ENCODE results near the gene DCAF5. TPM values are rescaled to one million over a fixed set of nuclear protein-coding genes. Genes with fewer than 3 reads are reported as not detected.

DCAF5 gene
- total RNA-seq, 1 donor, result 38.7 TPM

- Histone ChIP-seq H3K4me2 (ENCODE audit: insufficient read depth, low read length) (no peak overlapping the region), H3K9me3 (ENCODE audit: low read depth, low read length) (no peaks in the 10 kb centered on the region), H3K79me2 (ENCODE audit: insufficient read depth, low read length) (peaks cover 7% of the 10 kb centered on the region), H3K27me3 (ENCODE audit: insufficient read depth, low read length) (no peaks in the 10 kb centered on the region), H3K4me3 (ENCODE audit: insufficient read depth, low read length) (no peak overlapping the region), H3K4me1 (ENCODE audit: insufficient read depth, low read length) (peaks cover 49% of the 10 kb centered on the region), H2AFZ (ENCODE audit: low read length) (no peak overlapping the region), H4K20me1 (ENCODE audit: insufficient read depth, low read length) (peaks cover 9% of the 10 kb centered on the region), H3K27ac (ENCODE audit: low read depth, low read length) (no peak overlapping the region), H3K36me3 (ENCODE audit: insufficient read depth, low read length) (peaks cover 26% of the 10 kb centered on the region)
- DNase-seq (ENCODE audit: insufficient read length, low spot score, missing footprints), result no peak
- no peak for TF ChIP-seq CTCF (IDR thresholded peaks at IDR 0.05; ENCODE audit: extremely low read depth, low read depth, low read length)
These were observed 61.2 kb downstream of the DCAF5 start for GRCh38 chr14:69091695-69092094.

GRCh38 chr14:69091006-69091405 is 61.9 kb downstream of the DCAF5 start:
- peaks cover 26% of the 10 kb centered on the region for H3K36me3 ChIP-seq (ENCODE audit: insufficient read depth, low read length)
- H3K79me2 ChIP-seq (ENCODE audit: insufficient read depth, low read length), result peaks cover 6% of the 10 kb centered on the region
- H3K4me1 ChIP-seq (ENCODE audit: insufficient read depth, low read length), result peaks cover 48% of the 10 kb centered on the region
- no peak overlapping the region for H3K27ac ChIP-seq (ENCODE audit: low read depth, low read length)
- no peaks in the 10 kb centered on the region for H3K9me3 ChIP-seq (ENCODE audit: low read depth, low read length)
- H2AFZ ChIP-seq (ENCODE audit: low read length), result no peak overlapping the region
- no peaks in the 10 kb centered on the region for H3K27me3 ChIP-seq (ENCODE audit: insufficient read depth, low read length)
- peaks cover 9% of the 10 kb centered on the region for H4K20me1 ChIP-seq (ENCODE audit: insufficient read depth, low read length)
- TF ChIP-seq CTCF (IDR thresholded peaks at IDR 0.05; ENCODE audit: extremely low read depth, low read depth, low read length), result no peak
- no peak overlapping the region for H3K4me2 ChIP-seq (ENCODE audit: insufficient read depth, low read length)
- no peak for DNase-seq (ENCODE audit: insufficient read length, low spot score, missing footprints)
- H3K4me3 ChIP-seq (ENCODE audit: insufficient read depth, low read length), result no peak overlapping the region

- H3K36me3 ChIP-seq (ENCODE audit: insufficient read depth, low read length), result peaks cover 29% of the 10 kb centered on the region
- no peak for DNase-seq (ENCODE audit: insufficient read length, low spot score, missing footprints)
- no peaks in the 10 kb centered on the region for H3K9me3 ChIP-seq (ENCODE audit: low read depth, low read length)
- H4K20me1 ChIP-seq (ENCODE audit: insufficient read depth, low read length), result peaks cover 9% of the 10 kb centered on the region
- no peaks in the 10 kb centered on the region for H3K27me3 ChIP-seq (ENCODE audit: insufficient read depth, low read length)
- H3K4me1 ChIP-seq (ENCODE audit: insufficient read depth, low read length), result peaks cover 48% of the 10 kb centered on the region
- no peak overlapping the region for H3K4me3 ChIP-seq (ENCODE audit: insufficient read depth, low read length)
- peaks cover 8% of the 10 kb centered on the region for H3K79me2 ChIP-seq (ENCODE audit: insufficient read depth, low read length)
- TF ChIP-seq CTCF (IDR thresholded peaks at IDR 0.05; ENCODE audit: extremely low read depth, low read depth, low read length), result peak; percentile 71
- H3K27ac ChIP-seq (ENCODE audit: low read depth, low read length), result peak overlapping the region; percentile 79
- H2AFZ ChIP-seq (ENCODE audit: low read length), result no peak overlapping the region
- no peak overlapping the region for H3K4me2 ChIP-seq (ENCODE audit: insufficient read depth, low read length)
These were observed 62.6 kb downstream of the DCAF5 start for GRCh38 chr14:69090187-69090789.

DNA sequence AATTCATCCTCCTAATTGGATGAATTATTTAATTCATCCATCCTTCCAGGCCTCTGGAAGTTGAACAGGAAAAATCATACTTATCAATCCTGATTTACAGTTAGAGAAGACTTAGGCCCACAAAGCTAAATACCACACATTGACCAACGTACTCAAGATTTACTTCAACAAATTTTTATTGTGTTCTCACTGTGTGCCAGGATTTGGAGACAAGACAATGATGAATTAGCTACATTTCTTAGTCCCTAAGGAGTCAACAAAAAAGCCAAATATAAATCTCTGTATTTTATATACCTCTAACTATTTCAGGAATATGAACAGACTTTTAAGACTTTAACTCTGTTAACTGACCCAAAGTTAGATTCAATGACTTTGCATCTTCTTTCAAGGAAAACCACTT is 63.9 kb downstream of the DCAF5 start:
- H3K4me1 ChIP-seq (ENCODE audit: insufficient read depth, low read length), result peaks cover 36% of the 10 kb centered on the region

More for the DNA sequence above, 63.9 kb downstream of the DCAF5 start:
- H3K27me3 ChIP-seq (ENCODE audit: insufficient read depth, low read length), result no peaks in the 10 kb centered on the region
- no peak overlapping the region for H3K4me3 ChIP-seq (ENCODE audit: insufficient read depth, low read length)
- TF ChIP-seq CTCF (IDR thresholded peaks at IDR 0.05; ENCODE audit: extremely low read depth, low read depth, low read length), result no peak
- H4K20me1 ChIP-seq (ENCODE audit: insufficient read depth, low read length), result peaks cover 5% of the 10 kb centered on the region
- DNase-seq (ENCODE audit: insufficient read length, low spot score, missing footprints), result no peak
- H3K79me2 ChIP-seq (ENCODE audit: insufficient read depth, low read length), result peaks cover 8% of the 10 kb centered on the region
- H3K4me2 ChIP-seq (ENCODE audit: insufficient read depth, low read length), result no peak overlapping the region
- no peak overlapping the region for H2AFZ ChIP-seq (ENCODE audit: low read length)
- H3K27ac ChIP-seq (ENCODE audit: low read depth, low read length), result peak overlapping the region; percentile 79
- H3K9me3 ChIP-seq (ENCODE audit: low read depth, low read length), result no peaks in the 10 kb centered on the region
- peaks cover 39% of the 10 kb centered on the region for H3K36me3 ChIP-seq (ENCODE audit: insufficient read depth, low read length)
